Gastrocnemius medialis (tissue), 4 donors: Measurements from ENCODE around the gene TBX18.

Source experiments
- CTCF ChIP-seq, 5 experiments: fragments of 450-650 bp in 3 of 5; fragments of 200-600 bp in 2 of 5; sonication (generic) in 2 of 5; IDR thresholded peaks in 4 of 5; conservative IDR thresholded peaks in 1 of 5; 1 replicate in 4 of 5; 2 replicates in 1 of 5; pipeline ENCODE4 v1.5.1; 2016 to 2019; ENCODE audit warnings: antibody characterized with exemption in 5 of 5, mild to moderate bottlenecking in 3 of 5, moderate library complexity in 3 of 5
- POLR2A ChIP-seq, 2 donors: fragments of 450-650 bp; IDR thresholded peaks; one replicate each; pipeline ENCODE4 v1.6.1; 2017; ENCODE audit warnings: antibody characterized with exemption in 2 of 2, mild to moderate bottlenecking in 2 of 2, moderate library complexity in 2 of 2

GRCh38 chr6:84774157-84774984, 10.0 kb upstream of the TBX18 start:
- peak in 1 of 5 experiments; percentile 43 for TF ChIP-seq CTCF (IDR thresholded peaks at IDR 0.05 in 4 of 5, conservative IDR thresholded peaks at IDR 0.05 in 1 of 5)
- no peak for TF ChIP-seq POLR2A (IDR thresholded peaks at IDR 0.05)
